Fibroblast of skin of scalp (primary cell): Measurements from ENCODE around the gene SASS6.

Experiments used
- DNase-seq: peaks from one replicate; pipeline ENCODE4 v3.0.0-alpha.2; 2013

The SASS6 gene

DNA sequence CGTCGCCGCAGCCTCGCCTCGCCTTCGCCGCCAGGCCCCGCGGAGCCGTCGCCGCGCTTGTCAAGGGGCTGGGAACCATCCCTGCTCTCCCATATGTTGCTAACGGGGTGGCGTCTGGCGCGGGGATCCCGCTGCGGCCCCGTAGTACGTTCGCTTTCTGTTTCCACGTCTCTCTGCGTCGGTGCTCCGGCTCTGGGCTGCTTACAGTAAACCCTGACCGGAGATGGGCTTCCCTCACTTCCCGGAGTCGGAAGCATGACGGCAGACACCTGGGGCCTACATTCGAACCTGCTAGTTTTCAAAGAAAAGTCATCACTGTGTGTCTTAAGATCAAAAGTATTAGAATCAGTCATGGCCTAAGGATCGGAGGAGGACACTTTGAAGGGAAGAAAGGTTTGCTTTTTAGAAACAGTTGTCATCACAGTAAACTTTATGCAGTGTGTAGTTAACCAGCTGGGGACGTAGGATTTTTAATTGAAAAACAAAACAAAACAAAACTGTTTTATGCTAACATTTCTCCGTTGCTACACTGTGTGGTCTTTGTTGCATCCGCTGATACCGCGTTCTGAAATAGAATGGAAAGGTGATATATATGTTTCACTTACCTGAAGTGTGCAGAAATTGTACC is 94.0 kb downstream of the SASS6 start:
- DNase-seq: peak; percentile 58

DNA sequence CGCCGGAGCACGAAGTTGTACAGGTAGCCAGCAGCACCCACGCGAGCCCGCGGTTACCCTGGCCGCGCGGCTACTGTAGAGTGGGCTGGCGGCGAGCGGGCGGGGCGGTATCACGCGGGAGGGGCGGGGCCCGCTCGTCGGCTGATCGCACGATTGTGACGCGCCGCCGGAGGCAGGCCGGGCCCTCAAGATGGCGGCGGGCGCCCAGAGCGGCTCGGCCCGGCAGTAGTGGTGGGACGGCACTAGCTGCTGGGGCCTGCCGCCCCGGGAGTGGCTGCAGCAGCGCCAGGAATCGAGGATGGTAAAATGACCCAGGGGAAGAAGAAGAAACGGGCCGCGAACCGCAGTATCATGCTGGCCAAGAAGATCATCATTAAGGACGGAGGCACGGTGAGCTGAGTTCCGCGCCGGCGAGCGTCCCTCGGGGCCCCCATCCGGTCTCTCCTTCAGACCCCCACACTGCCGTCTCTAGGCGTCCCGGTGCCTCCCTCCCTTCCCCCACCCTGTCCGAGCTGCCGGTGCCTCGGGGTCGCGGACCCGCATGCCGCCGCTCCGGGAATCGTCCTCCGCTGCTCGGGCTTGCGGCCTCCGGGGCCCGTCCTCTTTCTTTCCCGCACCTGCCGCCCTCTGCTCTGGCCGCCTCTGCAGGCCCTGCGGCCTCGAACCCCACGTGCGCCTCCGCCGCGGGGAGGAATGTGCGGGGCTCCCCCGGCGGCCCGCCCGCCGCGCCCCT is 94.6 kb downstream of the SASS6 start:
- DNase-seq: peak; percentile 85

DNA sequence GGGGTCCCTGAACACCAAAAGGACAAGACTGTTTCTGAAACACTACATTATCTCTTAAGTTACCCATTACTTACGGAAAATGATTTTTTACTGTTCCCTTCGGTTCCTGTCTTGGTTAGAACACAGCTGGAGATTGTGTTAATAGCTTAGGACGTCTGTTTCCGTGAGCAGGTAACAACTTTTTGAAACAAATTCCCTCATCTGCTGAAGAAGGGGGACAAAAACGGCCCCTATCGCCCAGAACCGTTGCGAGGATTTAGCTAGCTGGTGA is 95.1 kb downstream of the SASS6 start:
- DNase-seq: no peak

DNA sequence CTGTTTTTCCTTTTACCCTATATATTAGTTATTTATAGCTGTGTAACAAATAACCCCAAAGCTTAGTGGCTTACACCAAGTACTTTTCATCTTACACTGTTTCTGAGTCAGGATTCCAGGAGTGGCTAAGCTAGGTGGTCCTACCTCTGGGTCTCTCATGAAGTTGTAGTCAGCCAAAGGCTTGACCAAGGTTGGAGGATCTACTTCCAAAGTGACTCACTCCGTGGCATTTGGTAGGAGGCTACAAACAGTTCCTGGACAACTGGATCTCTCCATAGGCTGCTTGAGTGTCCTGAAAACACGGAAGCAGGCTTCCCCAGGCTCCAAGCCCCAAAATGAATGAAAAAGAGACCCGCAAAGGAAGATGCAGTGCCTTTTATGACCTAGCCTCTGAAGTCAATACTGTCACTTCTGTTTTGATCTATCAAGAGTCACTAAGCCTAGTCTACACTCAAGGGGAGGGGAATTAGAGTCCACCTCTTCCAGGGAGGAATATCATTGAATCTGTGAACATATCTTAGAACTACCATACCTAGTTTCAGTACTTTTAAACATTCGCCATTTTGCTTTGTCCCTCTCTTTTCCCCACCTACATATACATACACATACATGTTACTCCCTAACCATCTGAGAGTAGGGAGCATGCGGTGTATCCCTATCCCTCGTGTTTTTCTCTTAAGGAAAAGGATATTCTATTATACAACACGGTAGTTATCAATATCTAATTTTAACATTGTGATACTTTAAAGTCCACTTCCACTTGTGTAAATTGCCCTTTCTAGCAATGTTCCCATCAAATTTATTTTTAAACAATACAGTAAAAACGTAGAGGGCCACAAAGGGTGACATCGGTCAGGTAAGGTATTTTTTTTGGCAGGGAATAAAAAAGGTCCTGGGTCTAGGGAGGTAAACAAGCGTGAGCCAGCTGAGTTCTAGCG is 95.7 kb downstream of the SASS6 start:
- DNase-seq: peak; percentile 7

- DNase-seq: no peak
Observed at GRCh38 chr1:100035214-100035613, 97.5 kb downstream of the SASS6 start.

DNA sequence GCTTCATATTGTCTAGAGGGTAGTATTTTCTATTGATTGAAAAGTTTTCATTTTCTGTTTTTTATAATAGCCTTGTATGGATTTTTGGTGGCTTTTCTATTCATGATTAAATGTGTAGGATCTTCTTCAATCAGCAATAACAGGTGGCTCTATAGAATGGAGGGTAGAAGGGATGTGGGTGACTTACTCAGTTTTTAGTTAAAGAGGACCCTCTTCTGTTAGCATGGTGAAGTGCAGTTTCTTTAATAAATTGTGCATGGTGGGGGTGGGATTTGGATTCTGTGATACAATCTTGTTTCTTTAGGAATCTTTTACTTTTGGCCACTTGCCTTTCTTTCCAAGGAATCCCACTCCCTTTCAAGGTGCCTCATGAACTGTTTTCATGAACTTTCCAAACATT is 98.3 kb downstream of the SASS6 start:
- peak; percentile 5 for DNase-seq
